Measurements from ENCODE around the gene VPREB3. TPM values are rescaled to one million over a fixed set of nuclear protein-coding genes. Genes with fewer than 3 reads are reported as not detected.

Gene VPREB3, protein sequence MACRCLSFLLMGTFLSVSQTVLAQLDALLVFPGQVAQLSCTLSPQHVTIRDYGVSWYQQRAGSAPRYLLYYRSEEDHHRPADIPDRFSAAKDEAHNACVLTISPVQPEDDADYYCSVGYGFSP
- total RNA-seq (10 to 100 TPM in 4 of 9 donors, 1 to 10 TPM in 5; 2.2 to 38.7 (median 4.0) TPM), polyA plus RNA-seq (10 to 100 TPM; 16.7 to 42.2 (median 37.6) TPM)
- long read RNA-seq, donor 1, transcript VPREB3-201 (2 exons, 610 nt), result major isoform, 11 of 11 reads
- long read RNA-seq, donor 1, partial matches to known transcripts, result 0 of 11 reads
- long read RNA-seq, donor 1, other reads (novel, unspliced or antisense), result 0 of 11 reads
- long read RNA-seq, donor 2, partial matches to known transcripts, result 0 of 3 reads
- long read RNA-seq, donor 2, other reads (novel, unspliced or antisense), result 0 of 3 reads
- long read RNA-seq, donor 3, transcript VPREB3-201 (2 exons, 610 nt), result major isoform, 6 of 6 reads
- long read RNA-seq, donor 3, partial matches to known transcripts, result 0 of 6 reads
- long read RNA-seq, donor 3, other reads (novel, unspliced or antisense), result 0 of 6 reads
- long read RNA-seq, donor 4, transcript VPREB3-201 (2 exons, 610 nt), result major isoform, 7 of 7 reads
- long read RNA-seq, donor 4, partial matches to known transcripts, result 0 of 7 reads
- long read RNA-seq, donor 4, other reads (novel, unspliced or antisense), result 0 of 7 reads
- long read RNA-seq, donor 5, transcript VPREB3-201 (2 exons, 610 nt), result major isoform, 9 of 10 reads
- long read RNA-seq, donor 5, partial matches to known transcripts, result 1 of 10 reads
- long read RNA-seq, donor 5, other reads (novel, unspliced or antisense), result 0 of 10 reads
- long read RNA-seq, donor 6, result 0 reads
- long read RNA-seq, donor 7, partial matches to known transcripts, result 0 of 3 reads
- long read RNA-seq, donor 7, other reads (novel, unspliced or antisense), result 0 of 3 reads
- long read RNA-seq, donor 8, transcript VPREB3-201 (2 exons, 610 nt), result major isoform, 17 of 17 reads
- long read RNA-seq, donor 8, partial matches to known transcripts, result 0 of 17 reads
- long read RNA-seq, donor 8, other reads (novel, unspliced or antisense), result 0 of 17 reads
- long read RNA-seq, donor 9, transcript VPREB3-201 (2 exons, 610 nt), result major isoform, 11 of 18 reads
- long read RNA-seq, donor 9, partial matches to known transcripts, result 7 of 18 reads
- long read RNA-seq, donor 9, other reads (novel, unspliced or antisense), result 0 of 18 reads
- long read RNA-seq, donor 10, result 0 reads

- intact Hi-C loops (cut with DNase I), result no loop called here
- TF ChIP-seq CTCF (IDR thresholded peaks at IDR 0.05), result no peak
- no peak for TF ChIP-seq POLR2A (IDR thresholded peaks at IDR 0.05)
- DNase-seq, result no peak
- H3K9me3 ChIP-seq (replicated peaks in 1 of 3), result no peaks in the 10 kb centered on the region
- H3K27ac ChIP-seq, result peak within 1 kb of the TSS in 1 of 5 donors; percentile 29
- peaks cover 7 to 8% of the 10 kb centered on the region in 2 donors for H3K4me1 ChIP-seq (replicated peaks in 1 of 2)
- H3K36me3 ChIP-seq (replicated peaks in 1 of 2), result no peaks in the 10 kb centered on the region
- no peaks in the 10 kb centered on the region for H3K27me3 ChIP-seq
- WGBS, 4 donors, result 78 to 89% (median 84%) methylated on average over 13 to 14 of the region's 14 CpGs
- H3K4me3 ChIP-seq, result no peak within 1 kb of the TSS
These were observed at the start of gene VPREB3 for GRCh38 chr22:23754220-23754919. TSS of gene VPREB3 (minus strand) at chr22:23754425. CDS start at chr22:23754363, 62 bp downstream.

GRCh38 chr22:23803001-23803819 is 49.0 kb upstream of the VPREB3 start:
- H3K27ac ChIP-seq, result no peak overlapping the region
- H3K4me1 ChIP-seq (replicated peaks in 1 of 2), result no peaks in the 10 kb centered on the region
- WGBS, 4 donors, result 75 to 90% (median 80%) methylated on average over 12 to 21 of the region's 21 CpGs
- no peak for DNase-seq
- H3K36me3 ChIP-seq (replicated peaks in 1 of 2), result peaks cover 0 to 77% of the 10 kb centered on the region in 2 donors
- TF ChIP-seq CTCF (IDR thresholded peaks at IDR 0.05) (no peak), POLR2A (IDR thresholded peaks at IDR 0.05) (no peak)
- H3K27me3 ChIP-seq, result no peaks in the 10 kb centered on the region
- intact Hi-C loops (cut with DNase I), result no loop called here
- no peaks in the 10 kb centered on the region for H3K9me3 ChIP-seq (replicated peaks in 1 of 3)
- no peak overlapping the region for H3K4me3 ChIP-seq

- H3K36me3 ChIP-seq (replicated peaks in 1 of 2), result peaks cover 0 to 77% of the 10 kb centered on the region in 2 donors
- no peak for DNase-seq
- H3K4me1 ChIP-seq (replicated peaks in 1 of 2), result no peaks in the 10 kb centered on the region
- no peak for TF ChIP-seq CTCF (IDR thresholded peaks at IDR 0.05)
- TF ChIP-seq POLR2A (IDR thresholded peaks at IDR 0.05), result no peak
- 84 to 93% (median 91%) methylated on average over 7 to 8 of the region's 8 CpGs for WGBS, 4 donors
- no peak overlapping the region for H3K4me3 ChIP-seq
- H3K9me3 ChIP-seq (replicated peaks in 1 of 3), result no peaks in the 10 kb centered on the region
- no peaks in the 10 kb centered on the region for H3K27me3 ChIP-seq
- intact Hi-C loops (cut with DNase I), result no loop called here
- H3K27ac ChIP-seq, result no peak overlapping the region
These were observed 47.7 kb upstream of the VPREB3 start for GRCh38 chr22:23801886-23802377.

Data from adrenal gland (tissue), 19 donors.